Non-pigmented ciliary epithelial cell (primary cell): Measurements from ENCODE around the gene SOX5.

Source experiments
- DNase-seq: peaks from one replicate; pipeline ENCODE4 v3.0.0-alpha.2; 2010; ENCODE audit warnings: low read depth

Gene SOX5

GRCh38 chr12:23484238-23484637, 465.2 kb downstream of the SOX5 start:
- no peak for DNase-seq

DNA sequence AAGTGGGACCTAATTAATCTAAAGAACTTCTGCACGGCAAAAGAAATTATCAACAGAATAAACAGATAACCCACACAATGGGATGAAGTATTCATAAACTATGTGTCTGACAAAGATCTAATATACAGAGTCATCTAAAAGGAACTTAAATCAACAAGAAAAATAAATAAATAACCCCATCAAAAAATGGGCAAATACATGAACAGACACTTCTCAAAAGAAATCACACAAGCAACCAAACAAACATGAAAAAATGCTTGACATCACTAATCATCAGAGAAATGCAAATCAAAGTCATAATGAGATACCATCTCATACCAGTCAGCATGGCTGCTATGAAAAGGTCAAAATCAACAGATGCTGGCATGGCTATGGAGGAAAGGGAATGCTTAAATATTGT, 466.9 kb downstream of the SOX5 start:
- DNase-seq = no peak
